Aorta (tissue), 5 donors: ENCODE measurements around the gene TECTA. TPM values are rescaled to one million over a fixed set of nuclear protein-coding genes. Genes with fewer than 3 reads are reported as not detected.

Experiments
- ATAC-seq: fragments of 200-7000 bp; cut with Tn5 transposase; one replicate; pipeline ENCODE4 v1.9.1; 2022; ENCODE audit warnings: moderate library complexity; ENCODE audit not compliant: low FRiP score
- DNase-seq, 2 donors: peaks; one replicate each; pipeline ENCODE4 v3.0.0-alpha.2; 2020
- H3K27ac ChIP-seq, 2 donors: one replicate each; pipeline ENCODE4 v1.5.1; 2013; ENCODE audit warnings: low read length in 2 of 2, mild to moderate bottlenecking in 2 of 2, moderate library complexity in 2 of 2, control low read depth in 1 of 2, inconsistent platforms in 1 of 2, low read depth in 1 of 2
- H3K27me3 ChIP-seq, 2 donors: one replicate each; pipeline ENCODE4 v1.6.1; 2013; ENCODE audit warnings: control low read depth in 1 of 2, low read length in 1 of 2, mild to moderate bottlenecking in 1 of 2, moderate library complexity in 1 of 2; ENCODE audit not compliant: insufficient read depth in 2 of 2, control insufficient read depth in 1 of 2
- H3K36me3 ChIP-seq, 2 donors: one replicate each; pipeline ENCODE4 v1.6.1; 2013; ENCODE audit warnings: control low read depth in 1 of 2, low read length in 1 of 2, mild to moderate bottlenecking in 1 of 2; ENCODE audit not compliant: insufficient read depth in 2 of 2, control insufficient read depth in 1 of 2
- H3K4me1 ChIP-seq, 2 donors: one replicate each; pipeline ENCODE4 v1.6.1; 2013; ENCODE audit warnings: low read length in 2 of 2, control low read depth in 1 of 2, mild to moderate bottlenecking in 1 of 2, moderate library complexity in 1 of 2; ENCODE audit not compliant: insufficient read depth in 2 of 2, control insufficient read depth in 1 of 2
- H3K4me3 ChIP-seq, 2 donors: one replicate each; pipeline ENCODE4 v1.5.1; 2013; ENCODE audit warnings: low read length in 2 of 2, control low read depth in 1 of 2, mild to moderate bottlenecking in 1 of 2
- H3K9me3 ChIP-seq: one replicate; pipeline ENCODE4 v1.6.1; 2013; ENCODE audit warnings: mild to moderate bottlenecking, low read length; ENCODE audit not compliant: control insufficient read depth
- WGBS, 2 donors: extraction: QIAGEN DNeasy Blood & Tissue Kit; methylation state at CpG; one replicate each; pipeline ENCODE4 v1.1.7; 2013; 5-methylcytosine and 5-hydroxymethylcytosine counted together
- intact Hi-C, 2 donors: fragments of 100-400 bp; cut with DNase I; formaldehyde crosslinking; loops; one replicate each; pipeline versions ENCODE4 v1.14.2 to v1.15.0; 2022
- long read RNA-seq, 2 donors: library from polyadenylated mRNA; unstranded; transcript quantifications; one replicate each; pipeline ENCODE4 v2.0.0, GENCODE V29; 2020 to 2021
- polyA plus RNA-seq, 2 donors: library from polyadenylated mRNA; stranded (reverse); fragments of 200-250 nt; gene quantifications; one replicate each; pipeline ENCODE4 v1.2.3, GENCODE V29; 2013
- total RNA-seq, 2 donors: library from RNA; stranded (reverse); fragmentation: NEBNext Ultra II Directional; extraction: Animal tissue kit (Norgen Biotek cat#: 25700); gene quantifications; one replicate each; pipeline ENCODE4 v1.2.1, GENCODE V29; 2021
- donor health status: healthy with polysubstance abuse.
- donor health status: Bipolar disorder and iron deficiency.
- donor health status: DM: no; HTN: no; CAD: no.
- donor health status: DM: no; HTN: no; CAD: no.
- donor health status: DM: yes; HTN: yes; CAD: no.

The TECTA gene
- total RNA-seq = under 1 TPM; 0.63 to 0.75 TPM
- polyA plus RNA-seq = under 1 TPM in 1 of 2 donors, not detected in 1; 0.95 TPM
- long read RNA-seq, donor 1 = 0 reads
- long read RNA-seq, donor 2 = 0 reads

- WGBS, 2 donors = 97 to 98% methylated on average over 2 of the region's 2 CpGs
- H3K27me3 ChIP-seq = no peaks in the 10 kb centered on the region
Measured at GRCh38 chr11:121100943-121101342, at the start of gene TECTA. TECTA (plus strand) TSS chr11:121101243; CDS start chr11:121102666, 1,423 bp downstream.

GRCh38 chr11:121053244-121053643, 47.8 kb upstream of the TECTA start:
- Histone ChIP-seq H3K9me3 (no peaks in the 10 kb centered on the region), H3K36me3 (peaks cover 0 to 2% of the 10 kb centered on the region in 2 donors), H3K4me3 (no peak overlapping the region), H3K27me3 (no peaks in the 10 kb centered on the region), H3K27ac (no peak overlapping the region), H3K4me1 (no peaks in the 10 kb centered on the region)
- 96 to 97% methylated on average over 4 of the region's 4 CpGs for WGBS, 2 donors
- intact Hi-C loops = no loop called here
- DNase-seq (no peak), ATAC-seq (no peak)

More at GRCh38 chr11:121100943-121101342, at the start of gene TECTA:
- Histone ChIP-seq H3K4me1 (peaks cover 0 to 2% of the 10 kb centered on the region in 2 donors), H3K36me3 (peaks cover 0 to 2% of the 10 kb centered on the region in 2 donors), H3K4me3 (no peak within 1 kb of the TSS), H3K27ac (no peak within 1 kb of the TSS), H3K9me3 (no peaks in the 10 kb centered on the region)
- DNase-seq = no peak
- no peak for ATAC-seq
- intact Hi-C loops = loop anchor here in 1 of 2 donors (10.0 kb wide), 1 partner anchor 586 kb away; the partner anchor contains the start of gene GRIK4

DNA sequence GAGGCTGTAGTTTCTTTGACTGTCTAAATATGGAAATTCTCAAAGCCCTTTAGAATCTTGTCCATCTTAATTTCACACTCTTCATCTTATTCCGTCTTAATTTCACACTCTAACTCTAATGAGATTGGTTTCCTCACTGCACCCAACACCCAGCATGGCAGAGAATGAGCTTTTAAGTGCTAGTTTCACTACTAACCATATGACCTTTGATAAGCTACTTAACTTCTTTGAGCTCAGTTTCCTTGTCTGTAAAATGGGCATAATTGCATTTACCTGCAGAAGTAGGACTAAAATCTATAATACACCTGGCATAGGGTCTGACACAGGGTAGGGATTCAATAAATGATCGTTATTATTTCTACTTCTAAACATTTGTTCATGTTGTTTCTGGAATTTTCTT, 46.8 kb upstream of the TECTA start:
- ATAC-seq (no peak), DNase-seq (no peak)
- Histone ChIP-seq H3K27ac (no peak overlapping the region), H3K9me3 (no peaks in the 10 kb centered on the region), H3K4me1 (no peaks in the 10 kb centered on the region), H3K27me3 (no peaks in the 10 kb centered on the region), H3K4me3 (no peak overlapping the region), H3K36me3 (peaks cover 0 to 2% of the 10 kb centered on the region in 2 donors)
- intact Hi-C loops = no loop called here
- 92 to 96% methylated on average over 2 of the region's 2 CpGs for WGBS, 2 donors

- Histone ChIP-seq H3K36me3 (peaks cover 0 to 2% of the 10 kb centered on the region in 2 donors), H3K27me3 (no peaks in the 10 kb centered on the region), H3K27ac (no peak overlapping the region), H3K9me3 (no peaks in the 10 kb centered on the region), H3K4me1 (no peaks in the 10 kb centered on the region), H3K4me3 (no peak overlapping the region)
- no peak for ATAC-seq
- 90 to 94% methylated on average over 3 of the region's 3 CpGs for WGBS, 2 donors
- DNase-seq = no peak
- intact Hi-C loops = no loop called here
Measured at GRCh38 chr11:121055076-121055475, 46.0 kb upstream of the TECTA start.

DNA sequence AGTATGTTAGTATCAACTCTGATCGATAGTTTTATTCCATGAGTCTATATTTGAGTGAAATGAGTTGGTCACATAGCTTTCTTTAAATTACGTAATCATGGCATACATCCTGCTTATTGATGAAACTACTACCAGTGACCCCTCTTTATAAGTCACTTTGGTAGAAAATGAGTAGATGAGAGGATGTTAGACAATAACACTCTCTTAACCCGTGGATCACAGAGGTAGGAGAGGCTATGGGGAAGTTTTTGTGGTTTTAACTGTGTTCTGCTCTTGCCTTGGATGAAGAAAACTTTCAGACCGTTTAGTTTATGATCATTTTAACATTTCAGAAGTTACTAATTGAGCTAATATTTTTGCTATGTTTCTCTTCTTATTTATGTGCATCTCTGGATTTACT, 43.1 kb upstream of the TECTA start:
- intact Hi-C loops = no loop called here
- ATAC-seq (no peak), DNase-seq (no peak)
- no peaks in the 10 kb centered on the region for H3K4me1 ChIP-seq
- H3K36me3 ChIP-seq = peaks cover 0 to 3% of the 10 kb centered on the region in 2 donors
- no peak overlapping the region for H3K4me3 ChIP-seq
- H3K9me3 ChIP-seq = no peaks in the 10 kb centered on the region
- 88 to 93% methylated on average over 4 of the region's 4 CpGs for WGBS, 2 donors
- no peaks in the 10 kb centered on the region for H3K27me3 ChIP-seq
- no peak overlapping the region for H3K27ac ChIP-seq

DNA sequence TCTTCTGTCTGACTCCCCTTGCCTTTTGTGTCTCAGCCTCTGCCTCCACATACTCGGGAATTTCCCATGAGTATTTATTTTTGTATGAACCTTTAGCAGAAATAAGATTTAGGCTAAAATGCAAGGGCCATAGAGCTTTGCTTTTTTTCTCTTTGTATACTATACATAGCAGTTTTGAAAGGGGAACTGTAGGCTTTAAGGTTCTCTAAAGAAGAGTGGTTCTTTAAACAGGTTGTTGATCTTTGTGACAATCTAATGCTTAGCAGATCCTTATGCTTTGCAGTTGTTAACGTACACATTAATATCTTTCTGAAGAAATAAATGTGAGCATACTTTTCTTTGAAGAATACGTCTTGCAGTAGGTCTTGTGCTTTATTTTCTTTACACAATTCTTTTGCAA, 42.1 kb upstream of the TECTA start:
- no peak overlapping the region for H3K4me3 ChIP-seq
- 85% methylated on average over 3 of the region's 3 CpGs for WGBS, 2 donors
- ATAC-seq (no peak), DNase-seq (no peak)
- no peaks in the 10 kb centered on the region for H3K4me1 ChIP-seq
- no peak overlapping the region for H3K27ac ChIP-seq
- intact Hi-C loops = no loop called here
- H3K27me3 ChIP-seq = no peaks in the 10 kb centered on the region
- peaks cover 0 to 1% of the 10 kb centered on the region in 2 donors for H3K36me3 ChIP-seq
- H3K9me3 ChIP-seq = no peaks in the 10 kb centered on the region

GRCh38 chr11:121059605-121060004, 41.4 kb upstream of the TECTA start:
- H3K27ac ChIP-seq = no peak overlapping the region
- peaks cover 0 to 1% of the 10 kb centered on the region in 2 donors for H3K36me3 ChIP-seq
- WGBS, 2 donors = 89 to 90% methylated on average over 3 of the region's 3 CpGs
- ATAC-seq = no peak
- intact Hi-C loops = no loop called here
- H3K9me3 ChIP-seq = no peaks in the 10 kb centered on the region
- H3K4me1 ChIP-seq = no peaks in the 10 kb centered on the region
- H3K27me3 ChIP-seq = no peaks in the 10 kb centered on the region
- no peak for DNase-seq
- no peak overlapping the region for H3K4me3 ChIP-seq

GRCh38 chr11:121063728-121064127, 37.3 kb upstream of the TECTA start:
- 87% methylated on average over 2 of the region's 2 CpGs for WGBS, 2 donors
- H3K36me3 ChIP-seq = peaks cover 0 to 1% of the 10 kb centered on the region in 2 donors
- intact Hi-C loops = no loop called here

DNA sequence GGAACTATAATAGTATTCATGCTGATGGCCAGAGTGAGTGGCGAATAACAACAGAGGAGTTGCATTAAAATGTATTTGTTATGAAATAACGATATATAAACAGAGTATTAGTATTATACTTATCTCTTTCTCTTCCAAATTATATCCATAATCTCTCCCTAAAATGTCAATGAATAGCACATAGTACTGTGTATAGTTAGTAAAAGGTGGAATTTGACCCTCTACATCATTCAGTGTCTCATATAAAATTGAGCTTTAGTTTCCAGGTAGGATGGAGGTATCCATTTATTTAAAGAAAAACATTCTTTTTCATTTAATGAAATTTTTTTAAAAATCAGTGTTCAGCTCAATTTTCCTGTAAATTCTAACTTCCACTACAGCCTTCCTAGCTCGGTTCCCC, 34.4 kb upstream of the TECTA start:
- Histone ChIP-seq H3K4me3 (no peak overlapping the region), H3K27ac (no peak overlapping the region), H3K9me3 (no peaks in the 10 kb centered on the region), H3K27me3 (no peaks in the 10 kb centered on the region), H3K4me1 (peaks cover 0 to under 1% of the 10 kb centered on the region in 2 donors), H3K36me3 (peaks cover 0 to 1% of the 10 kb centered on the region in 2 donors)
- DNase-seq = no peak
- WGBS, 2 donors = 97 to 99% methylated on average over 3 of the region's 3 CpGs
- intact Hi-C loops = no loop called here
- no peak for ATAC-seq

More at GRCh38 chr11:121063728-121064127, 37.3 kb upstream of the TECTA start:
- Histone ChIP-seq H3K4me1 (no peaks in the 10 kb centered on the region), H3K9me3 (no peaks in the 10 kb centered on the region), H3K4me3 (no peak overlapping the region), H3K27ac (no peak overlapping the region), H3K27me3 (no peaks in the 10 kb centered on the region)
- no peak for ATAC-seq
- DNase-seq = no peak
